WTC11 (cell line): ENCODE data around the gene CIB1. TPM values are rescaled to one million over a fixed set of nuclear protein-coding genes. Genes with fewer than 3 reads are reported as not detected.
A peak's percentile ranks its signal among the peaks of the same experiment; 100 is the strongest.

Experiments used
- ATAC-seq: fragments of 200-7000 bp; cut with Tn5 transposase; 2 replicates; pipeline ENCODE4 v1.10.0; 2021; ENCODE audit warnings: mild to moderate bottlenecking, moderate library complexity
- CTCF ChIA-PET: fragments of 300-600 bp; sonication (Branson Sonifier 250); formaldehyde crosslinking; loops from one replicate; lab custom pipeline; 2021; ENCODE audit warnings: antibody characterized with exemption; lab: Charles Lee
- POLR2A ChIA-PET: fragments of 350-600 bp; sonication (Branson Sonifier 250); formaldehyde crosslinking; loops from one replicate; lab custom pipeline; 2021; ENCODE audit warnings: antibody characterized with exemption; lab: Charles Lee
- DNase-seq: peaks from one replicate; pipeline ENCODE4 v3.0.0; 2021; ENCODE audit warnings: low spot score
- H3K27ac Mint-ChIP-seq: 2 replicates; pipeline ENCODE4 v1.8.0; 2021; ENCODE audit warnings: mixed read lengths
- H3K27me3 Mint-ChIP-seq: 2 replicates; pipeline ENCODE4 v1.8.0; 2021; ENCODE audit warnings: low read depth, mild to moderate bottlenecking, moderate library complexity, mixed read lengths
- H3K36me3 Mint-ChIP-seq: 2 replicates; pipeline ENCODE4 v1.8.0; 2021; ENCODE audit warnings: mixed read lengths
- H3K4me1 Mint-ChIP-seq: 2 replicates; pipeline ENCODE4 v1.8.0; 2022; ENCODE audit warnings: mixed read lengths
- H3K4me3 Mint-ChIP-seq: 2 replicates; pipeline ENCODE4 v1.8.0; 2021; ENCODE audit warnings: mild to moderate bottlenecking, moderate library complexity, mixed read lengths
- H3K9me3 Mint-ChIP-seq: 2 replicates; pipeline ENCODE4 v1.8.0; 2021; ENCODE audit warnings: mixed read lengths
- AFF4 ChIP-seq: sonication (generic); formaldehyde crosslinking; IDR thresholded peaks from 2 replicates; pipeline ENCODE4 v1.8.1; 2023; ENCODE audit warnings: mild to moderate bottlenecking, missing genetic modification reagents, borderline replicate concordance
- AR ChIP-seq: fragments of 250-450 bp; sonication (Bioruptor Pico); IDR thresholded peaks from 2 replicates; pipeline ENCODE4 v1.9.0; 2021; ENCODE audit warnings: mild to moderate bottlenecking
- ATF1 ChIP-seq: sonication (generic); formaldehyde crosslinking; IDR thresholded peaks from 2 replicates; pipeline ENCODE4 v1.8.1; 2023; ENCODE audit warnings: mild to moderate bottlenecking, moderate library complexity, missing genetic modification reagents
- CBFB ChIP-seq: sonication (generic); formaldehyde crosslinking; IDR thresholded peaks from 2 replicates; pipeline ENCODE4 v1.8.1; 2022; ENCODE audit warnings: mild to moderate bottlenecking, low read depth, missing genetic modification reagents
- CDX4 ChIP-seq: fragments of 250-450 bp; sonication (Bioruptor Pico); IDR thresholded peaks from 2 replicates; pipeline ENCODE4 v1.9.0; 2021; ENCODE audit warnings: moderate library complexity, mild to moderate bottlenecking, inconsistent platforms, borderline replicate concordance
- CREM ChIP-seq: sonication (generic); formaldehyde crosslinking; IDR thresholded peaks from 2 replicates; pipeline ENCODE4 v1.8.1; 2022; ENCODE audit warnings: mild to moderate bottlenecking, missing genetic modification reagents, moderate library complexity
- GTF2I ChIP-seq: fragments of 250-450 bp; sonication (Bioruptor Pico); conservative IDR thresholded peaks from 2 replicates; pipeline ENCODE4 v1.4.0; 2021; ENCODE audit warnings: mild to moderate bottlenecking
- IRF1 ChIP-seq: sonication (generic); formaldehyde crosslinking; IDR thresholded peaks from 2 replicates; pipeline ENCODE4 v1.8.0; 2023; ENCODE audit warnings: missing genetic modification reagents
- IRF2 ChIP-seq: sonication (generic); formaldehyde crosslinking; IDR thresholded peaks from 2 replicates; pipeline ENCODE4 v1.8.0; 2022; ENCODE audit warnings: low read depth, missing genetic modification reagents, borderline replicate concordance
- JUN ChIP-seq: sonication (generic); formaldehyde crosslinking; IDR thresholded peaks from 2 replicates; pipeline ENCODE4 v1.8.0; 2023; ENCODE audit warnings: mild to moderate bottlenecking, missing genetic modification reagents
- NFATC4 ChIP-seq: fragments of 250-450 bp; sonication (Bioruptor Pico); IDR thresholded peaks from 2 replicates; pipeline ENCODE4 v1.9.0; 2021; ENCODE audit warnings: mild to moderate bottlenecking
- NFYB ChIP-seq: sonication (generic); formaldehyde crosslinking; conservative IDR thresholded peaks from 2 replicates; pipeline ENCODE4 v1.8.0; 2022; ENCODE audit warnings: low read depth, missing genetic modification reagents
- NR3C1 ChIP-seq: sonication (generic); formaldehyde crosslinking; conservative IDR thresholded peaks from 2 replicates; pipeline ENCODE4 v1.8.1; 2023; ENCODE audit warnings: low read depth, mild to moderate bottlenecking, missing genetic modification reagents
- SMAD3 ChIP-seq: sonication (generic); formaldehyde crosslinking; IDR thresholded peaks from 2 replicates; pipeline ENCODE4 v1.8.0; 2022; ENCODE audit warnings: missing genetic modification reagents, mild to moderate bottlenecking, borderline replicate concordance
- SP1 ChIP-seq: sonication (generic); formaldehyde crosslinking; conservative IDR thresholded peaks from 2 replicates; pipeline ENCODE4 v1.8.1; 2022; ENCODE audit warnings: missing genetic modification reagents
- TEAD4 ChIP-seq: sonication (generic); formaldehyde crosslinking; IDR thresholded peaks from 2 replicates; pipeline ENCODE4 v1.8.0; 2022; ENCODE audit warnings: mild to moderate bottlenecking, missing genetic modification reagents
- ZNF121 ChIP-seq: sonication (generic); formaldehyde crosslinking; IDR thresholded peaks from 2 replicates; pipeline ENCODE4 v1.8.0; 2023; ENCODE audit warnings: missing genetic modification reagents
- ZNF425 ChIP-seq: fragments of 250-450 bp; sonication (Bioruptor Pico); conservative IDR thresholded peaks from 2 replicates; pipeline ENCODE4 v1.9.0; 2021; ENCODE audit warnings: mild to moderate bottlenecking
- ZNF532 ChIP-seq: fragments of 250-450 bp; sonication (Bioruptor Pico); IDR thresholded peaks from 2 replicates; pipeline ENCODE4 v1.9.0; 2021; ENCODE audit warnings: mild to moderate bottlenecking, borderline replicate concordance
- ZNF671 ChIP-seq: fragments of 250-450 bp; sonication (Bioruptor Pico); IDR thresholded peaks from 2 replicates; pipeline ENCODE4 v1.8.0; 2021; ENCODE audit warnings: mild to moderate bottlenecking
- total RNA-seq: library from RNA; stranded (reverse); gene quantifications from 3 replicates; pipeline ENCODE4 v1.2.3, GENCODE V29; 2021

CIB1 gene
- total RNA-seq, 1 experiment from 2014 or later, result 29.6 TPM

DNA sequence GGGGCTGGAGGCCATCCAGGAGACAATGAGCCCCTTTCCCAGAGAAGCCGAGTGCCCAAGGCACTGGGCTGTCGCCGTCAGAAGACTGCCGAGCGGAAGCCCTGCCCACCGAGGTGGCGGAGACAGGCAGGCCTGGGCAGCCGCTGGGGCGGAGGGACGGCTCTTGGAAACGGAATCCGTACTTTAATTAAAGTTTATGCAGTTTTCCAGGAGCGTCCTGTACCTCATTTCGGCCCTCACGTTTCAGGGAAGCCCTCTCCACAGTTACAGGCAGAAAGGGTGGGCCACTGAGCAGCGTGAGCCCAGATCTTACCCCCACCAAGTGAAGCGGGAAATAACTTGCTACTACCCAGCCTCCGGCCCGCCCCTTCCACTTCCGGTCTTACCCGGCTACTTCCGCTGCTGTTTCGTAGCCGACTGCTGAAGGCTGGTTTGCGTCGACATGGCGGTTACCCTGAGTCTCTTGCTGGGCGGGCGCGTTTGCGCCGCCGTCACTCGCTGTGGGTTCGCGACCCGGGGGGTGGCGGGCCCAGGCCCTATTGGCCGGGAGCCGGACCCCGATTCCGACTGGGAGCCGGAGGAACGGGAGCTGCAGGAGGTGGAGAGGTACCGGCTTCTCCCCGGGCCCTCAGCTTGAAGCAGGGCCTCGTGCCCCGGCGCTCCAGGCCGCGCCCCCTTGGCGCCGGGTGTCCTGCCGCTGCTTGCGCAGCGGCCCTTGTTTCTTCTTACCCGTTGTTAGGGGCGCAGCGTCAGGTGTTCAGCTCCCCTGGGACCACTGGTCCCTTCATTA lies 31.7 kb upstream of the CIB1 start, which contains the start of gene NGRN (continued):
- TF ChIP-seq NFATC4 (CRISPR knock-in tag), result no peak
- no peak for TF ChIP-seq CDX4
- 0 out of 2 replicates have a peak, but pooled peaks have one; percentile 14 for TF ChIP-seq ZNF532 (CRISPR knock-in tag)
- peak; percentile 62 for TF ChIP-seq CREM (CRISPR knock-in tag)

DNA sequence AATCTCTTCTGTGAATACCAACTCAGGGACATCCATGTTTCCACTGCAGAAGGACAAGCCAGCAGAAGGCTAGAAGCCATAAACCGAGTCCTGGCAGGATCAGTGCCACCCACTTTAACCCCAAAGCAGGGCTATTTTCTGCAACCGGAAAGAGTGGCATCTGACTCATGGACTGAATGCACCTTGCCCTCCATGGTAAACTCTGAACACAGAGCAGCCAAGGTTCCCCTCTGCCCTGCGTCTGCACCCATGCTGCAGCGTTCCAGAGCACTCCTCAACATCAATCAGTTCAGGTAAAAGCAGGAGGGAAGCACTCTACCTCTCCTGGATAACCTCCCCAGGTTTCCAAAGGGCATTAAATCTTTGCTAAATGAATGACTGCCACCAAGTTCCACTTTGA lies 30.9 kb upstream of the CIB1 start:
- no peaks in the 10 kb centered on the region for H3K27me3 Mint-ChIP-seq
- CTCF ChIA-PET, result no interaction called here
- ATAC-seq, result no peak

More for the DNA sequence above, 30.9 kb upstream of the CIB1 start:
- Mint-ChIP-seq H3K4me1 (peaks cover 38% of the 10 kb centered on the region), H3K9me3 (no peaks in the 10 kb centered on the region), H3K36me3 (peaks cover 15% of the 10 kb centered on the region), H3K27ac (peak overlapping the region; percentile 67), H3K4me3 (peak overlapping the region; percentile 95)
- DNase-seq, result no peak
- POLR2A ChIA-PET, result no interaction called here
- TF ChIP-seq IRF2 (CRISPR knock-in tag) (no peak), ZNF121 (CRISPR knock-in tag) (no peak), GTF2I (no peak), ZNF425 (CRISPR knock-in tag) (no peak), AFF4 (CRISPR knock-in tag) (no peak), NFYB (CRISPR knock-in tag) (no peak), JUN (CRISPR knock-in tag) (no peak), NR3C1 (no peak), SMAD3 (CRISPR knock-in tag) (no peak), CBFB (CRISPR knock-in tag) (no peak), IRF1 (CRISPR knock-in tag) (no peak), ATF1 (CRISPR knock-in tag) (no peak), TEAD4 (CRISPR knock-in tag) (no peak), SP1 (no peak), ZNF671 (no peak), AR (CRISPR knock-in tag) (no peak)
